Posterior cingulate gyrus (tissue), 11 donors: ENCODE measurements around the gene DEFB129.
"Not testable (repeated sequence)": the region's sequence is repeated elsewhere in the genome, so short reads cannot be mapped to it uniquely, and the experiment has no call there.

Experiments used
- DNase-seq, 10 donors: peaks; one replicate each; pipeline versions ENCODE4 v3.0.0 to v3.0.0-alpha.2; 2020 to 2021; ENCODE audit warnings: mixed read lengths in 3 of 10
- intact Hi-C: fragments of 100-400 bp; cut with DNase I; formaldehyde crosslinking; loops from one replicate; pipeline ENCODE4 v1.15.1; 2023

The DEFB129 gene

GRCh38 chr20:251354-251753 is 24.3 kb downstream of the DEFB129 start:
- no peak for DNase-seq
- intact Hi-C loops: no loop called here

- intact Hi-C loops: no loop called here
- DNase-seq: no peak
Measured at GRCh38 chr20:252801-253200, 25.7 kb downstream of the DEFB129 start.

GRCh38 chr20:253447-253846 is 26.4 kb downstream of the DEFB129 start:
- DNase-seq, intact Hi-C loops: not testable (repeated sequence)

- intact Hi-C loops: no loop called here
- no peak for DNase-seq
Measured at GRCh38 chr20:257419-257818, 30.4 kb downstream of the DEFB129 start, which contains the start of gene DEFB132. TSS of gene DEFB132 (plus strand) at chr20:257724. CDS start at chr20:257779, 55 bp downstream.

GRCh38 chr20:258269-258858 is 31.3 kb downstream of the DEFB129 start:
- intact Hi-C loops: no loop called here
- DNase-seq: peak in 1 of 10 donors; percentile 14

- intact Hi-C loops: no loop called here
- DNase-seq: peak in 1 of 10 donors; percentile 59
Measured at GRCh38 chr20:258963-259362, 31.9 kb downstream of the DEFB129 start.

- intact Hi-C loops: no loop called here
- peak in 1 of 10 donors; percentile 0 for DNase-seq
Measured at GRCh38 chr20:259981-260380, 32.9 kb downstream of the DEFB129 start.

GRCh38 chr20:263701-264100 is 36.6 kb downstream of the DEFB129 start:
- intact Hi-C loops: no loop called here
- peak in 1 of 10 donors; percentile 53 for DNase-seq

- intact Hi-C loops: loop anchor here (2.0 kb wide), 2 partner anchors 58 to 64 kb away; no protein-coding TSS in a partner anchor
- peak; percentile 66 to 97 (median 86) for DNase-seq
Measured at GRCh38 chr20:266596-267562, 39.8 kb downstream of the DEFB129 start.

GRCh38 chr20:270517-270916 is 43.5 kb downstream of the DEFB129 start:
- no peak for DNase-seq
- intact Hi-C loops: no loop called here

GRCh38 chr20:271069-271468 is 44.0 kb downstream of the DEFB129 start:
- no peak for DNase-seq
- intact Hi-C loops: no loop called here

GRCh38 chr20:271528-271927 is 44.5 kb downstream of the DEFB129 start:
- DNase-seq: no peak
- intact Hi-C loops: no loop called here

GRCh38 chr20:272718-273117 is 45.7 kb downstream of the DEFB129 start:
- intact Hi-C loops: no loop called here

GRCh38 chr20:273884-274283 is 46.8 kb downstream of the DEFB129 start:
- DNase-seq: no peak
- intact Hi-C loops: no loop called here

More at GRCh38 chr20:272718-273117, 45.7 kb downstream of the DEFB129 start:
- DNase-seq: peak in 1 of 10 donors; percentile 12

- intact Hi-C loops: no loop called here
- DNase-seq: no peak
Measured at GRCh38 chr20:275791-276190, 48.7 kb downstream of the DEFB129 start.

- peak in 1 of 10 donors; percentile 62 for DNase-seq
- intact Hi-C loops: no loop called here
Measured at GRCh38 chr20:276620-277495, 49.8 kb downstream of the DEFB129 start.

GRCh38 chr20:277496-277781 is 50.4 kb downstream of the DEFB129 start:
- DNase-seq: no peak
- intact Hi-C loops: no loop called here

- intact Hi-C loops: no loop called here
- no peak for DNase-seq
Measured at GRCh38 chr20:278181-278580, 51.1 kb downstream of the DEFB129 start.

GRCh38 chr20:278607-279571 is 51.8 kb downstream of the DEFB129 start:
- DNase-seq: peak in 1 of 10 donors; percentile 79
- intact Hi-C loops: no loop called here
